A549 (cell line): Measurements from ENCODE around the gene CMTM4. TPM values are rescaled to one million over a fixed set of nuclear protein-coding genes. Genes with fewer than 3 reads are reported as not detected.

ENCODE experiments used
- ATAC-seq, 2 experiments: fragments of 200-7000 bp in 1 of 2; fragments of >200 bp in 1 of 2; cut with Nextera tagmentation in 1 of 2; cut with Tn5 transposase in 1 of 2; 3 replicates each; pipeline versions ENCODE4 v1.8.0 to v1.9.1; 2018 to 2020; ENCODE audit warnings: mild to moderate bottlenecking in 1 of 2, moderate library complexity in 1 of 2
- CTCF ChIA-PET: fragments of 300-600 bp; sonication (Branson Sonifier 250); formaldehyde crosslinking; extraction: SDS; loops from one replicate; lab custom pipeline; 2021; ENCODE audit warnings: antibody characterized with exemption, inconsistent platforms; lab: Yijun Ruan, JAX
- POLR2A ChIA-PET: fragments of 350-600 bp; formaldehyde crosslinking; extraction: SDS; loops from one replicate; lab custom pipeline; 2021; ENCODE audit warnings: antibody characterized with exemption, inconsistent platforms; lab: Yijun Ruan, JAX
- DNase-seq, 2 experiments: peaks; one replicate each; pipeline versions ENCODE4 v3.0.0 to v3.0.0-alpha.2; 2011 to 2016; ENCODE audit warnings: low read depth in 1 of 2, low spot score in 1 of 2
- FAIRE-seq: peaks from 2 replicates; lab custom pipeline; 2011; peaks lifted over from hg19 to GRCh38; lab: Jason Lieb, UNC
- H3K27ac ChIP-seq, 2 experiments: fragments of >200 bp; sonication (Bioruptor Twin); formaldehyde crosslinking; 3 replicates each; pipeline ENCODE4 v1.5.1; 2016 to 2017
- H3K4me1 ChIP-seq: fragments of >200 bp; sonication (Bioruptor Twin); formaldehyde crosslinking; 3 replicates; pipeline ENCODE4 v1.6.1; 2016
- H3K4me2 ChIP-seq: fragments of >200 bp; sonication (Bioruptor Twin); formaldehyde crosslinking; 3 replicates; pipeline ENCODE4 v1.6.1; 2016
- H3K4me3 ChIP-seq: fragments of >200 bp; sonication (Bioruptor Twin); formaldehyde crosslinking; 3 replicates; pipeline ENCODE4 v1.5.1; 2016
- H3K9me3 ChIP-seq: fragments of >200 bp; sonication (Bioruptor Twin); formaldehyde crosslinking; 3 replicates; pipeline ENCODE4 v1.6.1; 2016
- CHD2 ChIP-seq: fragments of 150-350 bp; IDR thresholded peaks from 2 replicates; pipeline ENCODE4 v1.6.1; 2014; ENCODE audit warnings: low read length; ENCODE audit not compliant: partially characterized antibody
- EP300 ChIP-seq, 2 experiments: fragments of >200 bp; sonication (Bioruptor Twin); formaldehyde crosslinking; IDR thresholded peaks; 2 replicates in 1 of 2; 3 replicates in 1 of 2; pipeline ENCODE4 v1.6.1; 2016 to 2017
- FOSB ChIP-seq: fragments of 250-450 bp; sonication (Bioruptor Pico); IDR thresholded peaks from 2 replicates; pipeline ENCODE4 v1.5.0; 2020; ENCODE audit warnings: mild to moderate bottlenecking, moderate library complexity
- HDAC2 ChIP-seq: fragments of 200-600 bp; sonication (generic); IDR thresholded peaks from 2 replicates; pipeline ENCODE4 v1.6.1; 2016
- HEYL ChIP-seq: fragments of 250-450 bp; sonication (Bioruptor Pico); IDR thresholded peaks from 2 replicates; pipeline ENCODE4 v1.8.0; 2021; ENCODE audit warnings: mild to moderate bottlenecking, moderate library complexity
- JUN ChIP-seq, 2 experiments: fragments of >200 bp; sonication (Bioruptor Twin); formaldehyde crosslinking; IDR thresholded peaks; 2 replicates in 1 of 2; 3 replicates in 1 of 2; pipeline ENCODE4 v1.6.1; 2016 to 2017
- MAFK ChIP-seq: fragments of 450-650 bp; IDR thresholded peaks from 2 replicates; pipeline ENCODE4 v1.6.1; 2014; ENCODE audit not compliant: partially characterized antibody
- NPAS2 ChIP-seq: fragments of 250-450 bp; sonication (Bioruptor Pico); IDR thresholded peaks from 2 replicates; pipeline ENCODE4 v1.8.0; 2022; ENCODE audit warnings: mild to moderate bottlenecking, moderate library complexity, borderline replicate concordance
- RAD21 ChIP-seq, 2 experiments: fragments of >200 bp in 1 of 2; sonication (Bioruptor Twin) in 1 of 2; formaldehyde crosslinking in 1 of 2; IDR thresholded peaks in 1 of 2; conservative IDR thresholded peaks in 1 of 2; 2 replicates in 1 of 2; 3 replicates in 1 of 2; pipeline ENCODE4 v1.6.1; 2012 to 2018; ENCODE audit warnings: inconsistent platforms in 1 of 2
- RARB ChIP-seq: fragments of 250-450 bp; sonication (Bioruptor Pico); IDR thresholded peaks from 2 replicates; pipeline ENCODE4 v1.8.0; 2021; ENCODE audit warnings: mild to moderate bottlenecking, moderate library complexity
- SMC3 ChIP-seq: fragments of >200 bp; sonication (Bioruptor Twin); formaldehyde crosslinking; IDR thresholded peaks from 3 replicates; pipeline ENCODE4 v1.6.1; 2018; ENCODE audit warnings: inconsistent platforms
- SREBF2 ChIP-seq: fragments of 450-650 bp; IDR thresholded peaks from 2 replicates; pipeline ENCODE4 v1.6.1; 2014; ENCODE audit warnings: mild to moderate bottlenecking, moderate library complexity
- TP53 ChIP-seq: fragments of 250-450 bp; sonication (Bioruptor Pico); IDR thresholded peaks from 2 replicates; pipeline ENCODE4 v1.5.0; 2021; ENCODE audit warnings: mild to moderate bottlenecking, moderate library complexity
- ZC3H11A ChIP-seq: fragments of 450-650 bp; IDR thresholded peaks from 2 replicates; pipeline ENCODE4 v1.6.1; 2014; ENCODE audit warnings: antibody characterized with exemption, mild to moderate bottlenecking
- WGBS: methylation state at CpG from one replicate; pipeline ENCODE4 v1.1.6; 2017; ENCODE audit errors: missing lambda C conversion rate; 5-methylcytosine and 5-hydroxymethylcytosine counted together
- polyA plus RNA-seq, 4 experiments: library from polyadenylated mRNA; depleted of rRNA in 3 of 4; stranded (reverse); fragments of >200 nt; fragmentation: RNase III in 1 of 4; extraction: RNeasy Plus Mini Kit Qiagen cat#74134 plus additional on column Dnase treatment in 1 of 4; gene quantifications; 2 replicates in 3 of 4; 3 replicates in 1 of 4; pipeline ENCODE4 v1.2.3, GENCODE V29; 2011 to 2017
- TF ChIP-seq, protein P1 (sequence below): fragments of >200 bp; sonication (Bioruptor Twin); formaldehyde crosslinking; IDR thresholded peaks from 3 replicates; pipeline ENCODE4 v1.6.1; 2016
- TF ChIP-seq, protein P2 (sequence below): fragments of >200 bp; sonication (Bioruptor Twin); formaldehyde crosslinking; IDR thresholded peaks from 3 replicates; pipeline ENCODE4 v1.5.1; 2016
- TF ChIP-seq, protein P3 (sequence below): IDR thresholded peaks from 2 replicates; pipeline ENCODE4 v1.6.1; 2012
- TF ChIP-seq, protein P4 (sequence below): fragments of 250-450 bp; sonication (Bioruptor Pico); IDR thresholded peaks from 2 replicates; pipeline ENCODE4 v1.5.0; 2020; ENCODE audit warnings: low read depth, mild to moderate bottlenecking, moderate library complexity
- TF ChIP-seq, protein P5 (sequence below): fragments of 200-600 bp; sonication (generic); IDR thresholded peaks from 2 replicates; pipeline ENCODE4 v1.6.1; 2016; ENCODE audit warnings: antibody characterized with exemption, mild to moderate bottlenecking, moderate library complexity

CMTM4 gene
- polyA plus RNA-seq, 2 of the 4 experiments (the other 2 are of a cell fraction): 24.8 to 58.6 TPM

DNA sequence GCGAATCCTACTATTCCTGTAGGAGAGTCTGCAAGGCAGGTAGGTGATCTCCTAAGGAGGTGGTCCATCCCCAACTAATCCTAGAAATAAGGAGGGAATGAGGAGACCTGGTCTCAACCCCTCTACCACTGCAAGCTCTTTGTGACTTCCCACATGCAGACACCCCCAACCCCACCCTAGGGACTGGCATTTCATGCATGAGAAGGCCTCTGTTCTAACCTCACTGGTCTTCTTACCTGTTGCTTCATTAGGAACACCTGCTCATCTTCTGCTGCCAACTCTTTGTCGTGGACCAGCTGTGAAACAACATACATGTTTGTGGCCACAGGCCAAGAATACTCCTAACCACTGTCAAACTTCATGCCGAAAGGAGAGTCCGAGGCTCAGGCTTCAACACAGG, 32.3 kb upstream of the CMTM4 start:
- Histone ChIP-seq H3K4me2 (no peak overlapping the region), H3K27ac (no peak overlapping the region), H3K4me1 (no peaks in the 10 kb centered on the region), H3K9me3 (no peaks in the 10 kb centered on the region), H3K4me3 (no peak overlapping the region)
- TF ChIP-seq SREBF2: no peak
- no peak for TF ChIP-seq MAFK
- TF ChIP-seq HEYL (CRISPR knock-in tag): no peak
- ATAC-seq (peak; percentile 31 to 40; a peak in 3 of 6 replicates), FAIRE-seq (no peak), DNase-seq (no peak)
- 88% methylated on average over 4 of the region's 4 CpGs for WGBS
- POLR2A ChIA-PET: no interaction called here
- CTCF ChIA-PET: interaction anchor here (0.6 to 7.2 kb wide), 32 partner anchors 12 to 324 kb away, joined by 3 to 166 read pairs (median 5); partner anchors contain the start of genes CMTM4 and DYNC1LI2

DNA sequence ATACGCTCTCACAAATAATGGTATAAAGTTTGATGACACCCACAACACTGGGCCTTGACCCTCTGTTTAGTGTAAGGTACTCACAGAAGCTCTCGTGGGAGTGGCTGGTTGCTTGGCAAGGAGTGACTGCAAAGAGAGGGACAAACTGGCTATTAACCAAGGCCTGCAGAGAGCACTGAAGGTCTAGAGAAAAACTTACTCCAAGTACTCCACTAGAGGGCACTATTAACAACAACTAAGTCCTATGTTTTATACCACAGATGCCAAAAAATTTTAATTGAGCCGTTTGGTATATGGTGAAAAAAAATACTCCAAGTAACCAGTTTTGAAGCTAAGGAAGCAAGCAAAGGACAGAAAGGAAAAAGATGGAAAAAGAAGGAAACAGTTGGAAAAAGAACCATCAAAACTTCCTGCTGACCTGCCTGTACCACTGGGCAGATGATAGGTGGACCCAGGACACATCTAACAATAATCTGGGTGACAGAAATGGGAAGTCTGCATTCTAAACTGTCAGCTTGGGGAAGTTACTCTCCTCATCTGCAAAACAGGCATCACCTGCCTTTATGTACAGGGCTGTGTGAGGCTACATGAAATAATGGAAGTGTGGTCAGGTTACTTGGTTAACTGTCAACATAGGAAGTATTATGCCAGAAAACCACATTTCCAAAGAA, 31.7 kb upstream of the CMTM4 start:
- TF ChIP-seq JUN (IDR thresholded peaks at IDR 0.05) (no peak), RAD21 (conservative IDR thresholded peaks at IDR 0.05 in 1 of 2, IDR thresholded peaks at IDR 0.05 in 1 of 2) (peak; percentile 37 to 52; a peak in 3 of 5 replicates), SMC3 (peak; percentile 58)
- TF ChIP-seq, protein P1, sequence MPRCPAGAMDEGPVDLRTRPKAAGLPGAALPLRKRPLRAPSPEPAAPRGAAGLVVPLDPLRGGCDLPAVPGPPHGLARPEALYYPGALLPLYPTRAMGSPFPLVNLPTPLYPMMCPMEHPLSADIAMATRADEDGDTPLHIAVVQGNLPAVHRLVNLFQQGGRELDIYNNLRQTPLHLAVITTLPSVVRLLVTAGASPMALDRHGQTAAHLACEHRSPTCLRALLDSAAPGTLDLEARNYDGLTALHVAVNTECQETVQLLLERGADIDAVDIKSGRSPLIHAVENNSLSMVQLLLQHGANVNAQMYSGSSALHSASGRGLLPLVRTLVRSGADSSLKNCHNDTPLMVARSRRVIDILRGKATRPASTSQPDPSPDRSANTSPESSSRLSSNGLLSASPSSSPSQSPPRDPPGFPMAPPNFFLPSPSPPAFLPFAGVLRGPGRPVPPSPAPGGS: no peak
- TF ChIP-seq, protein P2, sequence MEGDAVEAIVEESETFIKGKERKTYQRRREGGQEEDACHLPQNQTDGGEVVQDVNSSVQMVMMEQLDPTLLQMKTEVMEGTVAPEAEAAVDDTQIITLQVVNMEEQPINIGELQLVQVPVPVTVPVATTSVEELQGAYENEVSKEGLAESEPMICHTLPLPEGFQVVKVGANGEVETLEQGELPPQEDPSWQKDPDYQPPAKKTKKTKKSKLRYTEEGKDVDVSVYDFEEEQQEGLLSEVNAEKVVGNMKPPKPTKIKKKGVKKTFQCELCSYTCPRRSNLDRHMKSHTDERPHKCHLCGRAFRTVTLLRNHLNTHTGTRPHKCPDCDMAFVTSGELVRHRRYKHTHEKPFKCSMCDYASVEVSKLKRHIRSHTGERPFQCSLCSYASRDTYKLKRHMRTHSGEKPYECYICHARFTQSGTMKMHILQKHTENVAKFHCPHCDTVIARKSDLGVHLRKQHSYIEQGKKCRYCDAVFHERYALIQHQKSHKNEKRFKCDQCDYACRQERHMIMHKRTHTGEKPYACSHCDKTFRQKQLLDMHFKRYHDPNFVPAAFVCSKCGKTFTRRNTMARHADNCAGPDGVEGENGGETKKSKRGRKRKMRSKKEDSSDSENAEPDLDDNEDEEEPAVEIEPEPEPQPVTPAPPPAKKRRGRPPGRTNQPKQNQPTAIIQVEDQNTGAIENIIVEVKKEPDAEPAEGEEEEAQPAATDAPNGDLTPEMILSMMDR: peak; percentile 80
- Histone ChIP-seq H3K4me1 (no peaks in the 10 kb centered on the region), H3K4me3 (no peak overlapping the region), H3K4me2 (no peak overlapping the region), H3K9me3 (no peaks in the 10 kb centered on the region), H3K27ac (no peak overlapping the region)
- FAIRE-seq (no peak), ATAC-seq (peak; percentile 90 to 94), DNase-seq (peak; percentile 61 to 66)
- 32% methylated on average over 3 of the region's 3 CpGs for WGBS
- CTCF ChIA-PET: interaction anchor here (0.5 to 7.2 kb wide), 37 partner anchors 11 to 323 kb away, joined by 3 to 166 read pairs (median 4); partner anchors contain the start of genes CMTM4, DYNC1LI2 and NAE1
- POLR2A ChIA-PET: no interaction called here

DNA sequence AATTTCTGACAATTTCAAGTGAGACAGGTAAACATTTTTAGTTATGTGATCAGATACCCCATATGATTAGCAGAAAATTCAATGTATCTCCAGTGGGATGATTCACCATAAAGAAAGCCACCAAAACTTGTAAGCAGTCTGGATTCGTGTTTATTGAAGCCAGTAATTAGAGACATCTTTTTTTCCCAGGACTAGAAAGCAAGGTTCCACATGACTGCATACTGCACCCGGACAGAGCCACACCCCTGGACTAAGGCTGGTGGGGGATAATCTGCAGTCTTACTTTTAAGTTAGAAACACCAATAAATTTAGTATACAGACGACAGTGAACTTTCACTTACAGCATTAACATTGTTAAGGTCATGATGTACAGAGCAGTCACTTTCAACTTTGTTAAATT, 24.2 kb upstream of the CMTM4 start:
- CTCF ChIA-PET: interaction anchor here (1.1 to 2.0 kb wide), 2 partner anchors 8 to 58 kb away, joined by 3 to 4 read pairs; no protein-coding TSS in a partner anchor
- ATAC-seq (no peak), FAIRE-seq (no peak), DNase-seq (no peak)
- no peak overlapping the region for H3K27ac ChIP-seq
- TF ChIP-seq CHD2 (no peak), TP53 (CRISPR knock-in tag) (no peak), HDAC2 (no peak), EP300 (IDR thresholded peaks at IDR 0.05) (no peak), NPAS2 (no peak), RARB (CRISPR knock-in tag) (no peak), ZC3H11A (no peak), FOSB (CRISPR knock-in tag) (no peak)
- TF ChIP-seq, protein P3, sequence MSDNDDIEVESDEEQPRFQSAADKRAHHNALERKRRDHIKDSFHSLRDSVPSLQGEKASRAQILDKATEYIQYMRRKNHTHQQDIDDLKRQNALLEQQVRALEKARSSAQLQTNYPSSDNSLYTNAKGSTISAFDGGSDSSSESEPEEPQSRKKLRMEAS: no peak
- TF ChIP-seq, protein P4, sequence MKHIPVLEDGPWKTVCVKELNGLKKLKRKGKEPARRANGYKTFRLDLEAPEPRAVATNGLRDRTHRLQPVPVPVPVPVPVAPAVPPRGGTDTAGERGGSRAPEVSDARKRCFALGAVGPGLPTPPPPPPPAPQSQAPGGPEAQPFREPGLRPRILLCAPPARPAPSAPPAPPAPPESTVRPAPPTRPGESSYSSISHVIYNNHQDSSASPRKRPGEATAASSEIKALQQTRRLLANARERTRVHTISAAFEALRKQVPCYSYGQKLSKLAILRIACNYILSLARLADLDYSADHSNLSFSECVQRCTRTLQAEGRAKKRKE (CRISPR knock-in tag): no peak
- TF ChIP-seq, protein P5, sequence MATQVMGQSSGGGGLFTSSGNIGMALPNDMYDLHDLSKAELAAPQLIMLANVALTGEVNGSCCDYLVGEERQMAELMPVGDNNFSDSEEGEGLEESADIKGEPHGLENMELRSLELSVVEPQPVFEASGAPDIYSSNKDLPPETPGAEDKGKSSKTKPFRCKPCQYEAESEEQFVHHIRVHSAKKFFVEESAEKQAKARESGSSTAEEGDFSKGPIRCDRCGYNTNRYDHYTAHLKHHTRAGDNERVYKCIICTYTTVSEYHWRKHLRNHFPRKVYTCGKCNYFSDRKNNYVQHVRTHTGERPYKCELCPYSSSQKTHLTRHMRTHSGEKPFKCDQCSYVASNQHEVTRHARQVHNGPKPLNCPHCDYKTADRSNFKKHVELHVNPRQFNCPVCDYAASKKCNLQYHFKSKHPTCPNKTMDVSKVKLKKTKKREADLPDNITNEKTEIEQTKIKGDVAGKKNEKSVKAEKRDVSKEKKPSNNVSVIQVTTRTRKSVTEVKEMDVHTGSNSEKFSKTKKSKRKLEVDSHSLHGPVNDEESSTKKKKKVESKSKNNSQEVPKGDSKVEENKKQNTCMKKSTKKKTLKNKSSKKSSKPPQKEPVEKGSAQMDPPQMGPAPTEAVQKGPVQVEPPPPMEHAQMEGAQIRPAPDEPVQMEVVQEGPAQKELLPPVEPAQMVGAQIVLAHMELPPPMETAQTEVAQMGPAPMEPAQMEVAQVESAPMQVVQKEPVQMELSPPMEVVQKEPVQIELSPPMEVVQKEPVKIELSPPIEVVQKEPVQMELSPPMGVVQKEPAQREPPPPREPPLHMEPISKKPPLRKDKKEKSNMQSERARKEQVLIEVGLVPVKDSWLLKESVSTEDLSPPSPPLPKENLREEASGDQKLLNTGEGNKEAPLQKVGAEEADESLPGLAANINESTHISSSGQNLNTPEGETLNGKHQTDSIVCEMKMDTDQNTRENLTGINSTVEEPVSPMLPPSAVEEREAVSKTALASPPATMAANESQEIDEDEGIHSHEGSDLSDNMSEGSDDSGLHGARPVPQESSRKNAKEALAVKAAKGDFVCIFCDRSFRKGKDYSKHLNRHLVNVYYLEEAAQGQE: no peak
- TF ChIP-seq, protein P1: no peak
- TF ChIP-seq, protein P2: no peak
- POLR2A ChIA-PET: no interaction called here
- 74% methylated on average over 3 of the region's 3 CpGs for WGBS
- H3K9me3 ChIP-seq: no peaks in the 10 kb centered on the region
- H3K4me3 ChIP-seq: no peak overlapping the region
- no peak overlapping the region for H3K4me2 ChIP-seq
- H3K4me1 ChIP-seq: no peaks in the 10 kb centered on the region
